Placental pericyte (primary cell): ENCODE results near the gene CD3E. TPM values are rescaled to one million over a fixed set of nuclear protein-coding genes. Genes with fewer than 3 reads are reported as not detected.

Experiments
- small RNA-seq: library from RNA; depleted of rRNA; stranded (forward); fragments of <200 nt; gene quantifications from one replicate; pipeline ENCODE3, GENCODE V24; 2012; ENCODE audit warnings: low replicate concordance
- total RNA-seq: library from RNA; depleted of rRNA; stranded (reverse); fragments of >200 nt; gene quantifications from 2 replicates; pipeline ENCODE4 v1.2.3, GENCODE V29; 2012

Gene CD3E
- total RNA-seq, result not detected in 2 replicates

DNA sequence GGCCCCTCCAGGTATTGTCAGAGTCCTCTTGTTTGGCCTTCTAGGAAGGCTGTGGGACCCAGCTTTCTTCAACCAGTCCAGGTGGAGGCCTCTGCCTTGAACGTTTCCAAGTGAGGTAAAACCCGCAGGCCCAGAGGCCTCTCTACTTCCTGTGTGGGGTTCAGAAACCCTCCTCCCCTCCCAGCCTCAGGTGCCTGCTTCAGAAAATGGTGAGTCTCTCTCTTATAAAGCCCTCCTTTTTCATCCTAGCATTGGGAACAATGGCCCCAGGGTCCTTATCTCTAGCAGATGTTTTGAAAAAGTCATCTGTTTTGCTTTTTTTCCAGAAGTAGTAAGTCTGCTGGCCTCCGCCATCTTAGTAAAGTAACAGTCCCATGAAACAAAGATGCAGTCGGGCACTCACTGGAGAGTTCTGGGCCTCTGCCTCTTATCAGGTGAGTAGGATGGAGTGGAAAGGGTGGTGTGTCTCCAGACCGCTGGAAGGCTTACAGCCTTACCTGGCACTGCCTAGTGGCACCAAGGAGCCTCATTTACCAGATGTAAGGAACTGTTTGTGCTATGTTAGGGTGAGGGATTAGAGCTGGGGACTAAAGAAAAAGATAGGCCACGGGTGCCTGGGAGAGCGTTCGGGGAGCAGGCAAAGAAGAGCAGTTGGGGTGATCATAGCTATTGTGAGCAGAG is at the start of gene CD3E:
Gene CD3E, plus strand, starts transcription at position 163 of the 681 bp plus-strand sequence. Its CDS starts 223 bp downstream, at position 386.

GRCh38 chr11:118263695-118264568 is 40.6 kb upstream of the CD3E start, which contains the start of gene MPZL2:
Gene MPZL2, minus strand, starts transcription at chr11:118264297. Its CDS starts 144 bp downstream, at chr11:118264153.

DNA sequence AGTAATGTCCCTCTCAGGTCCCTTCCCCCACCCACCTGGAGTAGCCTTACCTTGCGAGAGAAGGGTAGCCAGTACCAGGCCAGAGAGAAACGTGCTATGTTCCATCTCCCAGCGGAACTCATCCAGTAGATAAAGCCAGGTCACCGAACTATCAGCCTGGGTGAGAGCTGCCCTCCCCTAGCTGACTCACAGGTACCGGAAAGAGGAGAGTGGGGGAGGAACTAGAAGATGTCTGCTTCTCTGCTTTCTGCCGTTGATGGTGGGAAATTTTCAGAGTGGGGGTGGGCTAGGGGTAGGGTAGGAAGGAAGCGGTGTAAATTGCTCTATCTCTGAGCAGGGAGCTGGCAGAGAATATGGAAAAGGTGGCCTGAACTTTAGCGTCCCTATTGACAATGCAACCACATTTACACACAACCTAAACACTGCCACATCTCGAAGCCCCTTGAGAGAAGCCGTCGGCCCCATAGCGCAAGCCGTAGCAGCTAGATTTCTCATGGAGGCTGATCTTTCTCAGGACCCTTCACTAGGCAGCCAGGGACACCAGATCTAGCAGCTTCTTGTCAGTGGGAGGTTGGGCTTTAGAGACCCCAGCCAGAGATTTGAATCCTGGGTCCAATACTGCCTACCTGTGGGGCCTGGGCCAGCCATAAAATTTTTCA is 38.1 kb downstream of the CD3E start, which contains the start of gene CD3D:
Gene CD3D, minus strand, starts transcription at position 203 of the 659 bp plus-strand sequence. Its CDS starts 98 bp downstream, at position 105.

DNA sequence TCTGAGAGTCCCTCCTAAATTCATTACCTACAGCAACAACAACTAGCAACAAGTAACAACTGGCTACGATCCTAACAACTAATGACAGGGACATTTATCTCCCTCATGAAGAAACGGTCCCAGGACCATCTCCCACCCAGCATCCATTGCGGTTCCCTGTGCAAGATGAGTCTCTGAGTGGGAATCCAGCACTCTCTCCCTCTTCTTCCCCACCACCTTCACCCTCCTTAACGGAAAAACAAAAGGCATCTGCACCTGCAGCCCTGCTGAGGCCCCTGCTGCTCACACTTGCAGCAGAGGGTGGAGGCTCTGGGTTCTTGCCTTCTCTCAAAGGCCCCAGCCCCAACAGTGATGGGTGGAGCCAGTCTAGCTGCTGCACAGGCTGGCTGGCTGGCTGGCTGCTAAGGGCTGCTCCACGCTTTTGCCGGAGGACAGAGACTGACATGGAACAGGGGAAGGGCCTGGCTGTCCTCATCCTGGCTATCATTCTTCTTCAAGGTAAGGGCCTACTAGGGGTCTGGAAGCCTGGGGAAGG is 39.5 kb downstream of the CD3E start, which contains the start of gene CD3G:
Gene CD3G, plus strand, starts transcription at position 364 of the 535 bp plus-strand sequence. Its CDS starts 80 bp downstream, at position 444.

DNA sequence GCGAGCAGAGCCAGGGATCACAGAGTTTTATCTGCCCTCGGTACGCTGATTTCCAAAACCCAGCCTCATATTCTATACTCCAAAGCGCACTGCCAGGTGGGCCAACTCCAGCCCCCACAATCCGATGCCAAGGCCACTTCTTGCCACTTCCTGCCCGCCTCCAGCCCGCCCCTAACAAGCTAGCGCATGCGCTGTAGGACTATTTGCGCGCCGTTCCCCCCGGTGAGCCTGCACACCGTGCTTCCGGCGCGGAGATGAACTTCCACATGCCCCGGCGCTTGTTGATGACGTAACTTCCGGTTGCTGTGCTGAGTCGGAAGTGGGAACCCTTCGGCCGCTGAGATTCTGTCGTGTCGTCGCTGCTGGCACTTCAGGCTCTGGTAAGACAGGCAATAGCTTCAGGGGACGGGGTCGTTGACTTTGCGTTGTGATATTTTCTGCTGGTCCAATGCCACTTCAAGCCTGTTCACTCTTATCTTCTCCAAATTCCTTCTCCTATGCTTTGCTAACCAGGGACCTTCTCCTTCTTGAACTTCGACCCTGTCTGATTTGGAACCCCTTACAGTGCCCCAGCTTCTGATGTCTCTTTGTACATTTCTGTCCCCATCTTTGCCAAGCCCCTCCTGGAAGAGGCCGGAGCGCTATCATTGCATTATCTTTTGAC is 54.9 kb downstream of the CD3E start, which contains the start of gene UBE4A:
Gene UBE4A, plus strand, starts transcription at position 306 of the 664 bp plus-strand sequence. CDS start 5,481 bp downstream, outside the sequence.

Small RNA genes within 50 kb of the gene (small RNA-seq; reads per million reads assigned to genes)
- gene AP001582.1, result not detected

Other genes with a start within 250 kb of the CD3E start
- gene TMPRSS4, start 227.7 kb upstream of the CD3E start, total RNA-seq, result not detected in 2 replicates
- not detected in 2 replicates for gene SMIM35, start 217.8 kb upstream of the CD3E start, total RNA-seq
- not detected in 2 replicates for gene SCN4B, start 151.9 kb upstream of the CD3E start, total RNA-seq
- not detected in 2 replicates for gene SCN2B, start 128.1 kb upstream of the CD3E start, total RNA-seq
- gene JAML, start 79.7 kb upstream of the CD3E start, total RNA-seq, result 0.29 TPM in 1 of 2 replicates, not detected in the other
- gene MPZL3, start 52.4 kb upstream of the CD3E start, total RNA-seq, result 0.44 and 0.86 TPM in 2 replicates
- not detected in 2 replicates for gene MPZL2, start 40.4 kb upstream of the CD3E start, total RNA-seq
- gene CD3D, start 38.0 kb downstream of the CD3E start, total RNA-seq, result not detected in 2 replicates
- gene CD3G, start 39.6 kb downstream of the CD3E start, total RNA-seq, result not detected in 2 replicates
- gene UBE4A, start 54.9 kb downstream of the CD3E start, total RNA-seq, result 50.1 and 82.6 TPM in 2 replicates
- 28.5 and 28.7 TPM in 2 replicates for gene ATP5MG, start 96.9 kb downstream of the CD3E start, total RNA-seq
- 39.0 and 46.8 TPM in 2 replicates for gene KMT2A, start 131.8 kb downstream of the CD3E start, total RNA-seq
- gene TTC36, start 222.7 kb downstream of the CD3E start, total RNA-seq, result 0.22 and 0.86 TPM in 2 replicates
- gene TMEM25, start 226.5 kb downstream of the CD3E start, total RNA-seq, result 8.1 and 13.5 TPM in 2 replicates